GM23248 (cell line): Measurements from ENCODE around the gene LGALS3BP. TPM values are rescaled to one million over a fixed set of nuclear protein-coding genes. Genes with fewer than 3 reads are reported as not detected.

Source experiments
- DNase-seq: peaks from one replicate; pipeline ENCODE4 v3.0.0-alpha.2; 2015
- H2AFZ ChIP-seq: fragments of 200-600 bp; sonication (generic); 2 replicates; pipeline ENCODE4 v1.6.1; 2016; ENCODE audit warnings: antibody characterized with exemption
- H3F3A ChIP-seq: fragments of 200-600 bp; sonication (generic); 2 replicates; pipeline ENCODE4 v1.6.1; 2016; ENCODE audit warnings: mild to moderate bottlenecking, antibody characterized with exemption, mixed run types; ENCODE audit not compliant: insufficient read depth
- H3K27ac ChIP-seq: fragments of 200-600 bp; sonication (generic); 2 replicates; pipeline ENCODE4 v1.5.1; 2016; ENCODE audit warnings: mild to moderate bottlenecking
- H3K27me3 ChIP-seq: fragments of 200-600 bp; sonication (generic); replicated peaks from 2 replicates; pipeline ENCODE4 v1.6.1; 2016; ENCODE audit warnings: mild to moderate bottlenecking; ENCODE audit not compliant: insufficient read depth
- H3K36me3 ChIP-seq: fragments of 200-600 bp; sonication (generic); 2 replicates; pipeline ENCODE4 v1.6.1; 2016; ENCODE audit warnings: low read depth, mild to moderate bottlenecking
- H3K4me1 ChIP-seq: fragments of 200-600 bp; sonication (generic); 2 replicates; pipeline ENCODE4 v1.6.1; 2016; ENCODE audit warnings: mild to moderate bottlenecking; ENCODE audit not compliant: insufficient read depth
- H3K4me2 ChIP-seq: fragments of 200-600 bp; sonication (generic); one replicate; pipeline ENCODE4 v1.6.1; 2016; ENCODE audit warnings: mild to moderate bottlenecking; ENCODE audit not compliant: unreplicated experiment
- H3K4me3 ChIP-seq: fragments of 200-600 bp; sonication (generic); 2 replicates; pipeline ENCODE4 v1.5.1; 2016; ENCODE audit warnings: mild to moderate bottlenecking
- H3K79me2 ChIP-seq: fragments of 200-600 bp; sonication (generic); 2 replicates; pipeline ENCODE4 v1.6.1; 2016; ENCODE audit warnings: mild to moderate bottlenecking; ENCODE audit not compliant: insufficient read depth
- H3K9ac ChIP-seq: fragments of 200-600 bp; sonication (generic); 2 replicates; pipeline ENCODE4 v1.6.1; 2016; ENCODE audit warnings: mild to moderate bottlenecking
- H3K9me2 ChIP-seq: fragments of 200-600 bp; sonication (generic); 2 replicates; pipeline ENCODE4 v1.6.1; 2016; ENCODE audit warnings: mixed run types, mild to moderate bottlenecking, moderate library complexity; ENCODE audit not compliant: insufficient read depth
- H3K9me3 ChIP-seq: fragments of 200-600 bp; sonication (generic); one replicate; pipeline ENCODE4 v1.6.1; 2017; ENCODE audit warnings: low read depth
- H4K20me1 ChIP-seq: fragments of 200-600 bp; sonication (generic); 2 replicates; pipeline ENCODE4 v1.6.0; 2016; ENCODE audit not compliant: insufficient read depth
- EZH2 ChIP-seq: fragments of 200-600 bp; sonication (generic); IDR thresholded peaks from 2 replicates; pipeline ENCODE4 v1.6.1; 2018; ENCODE audit warnings: antibody characterized with exemption, mild to moderate bottlenecking; ENCODE audit not compliant: insufficient read depth, poor library complexity, severe bottlenecking
- EZH2phosphoT487 ChIP-seq: fragments of 200-600 bp; sonication (generic); IDR thresholded peaks from 2 replicates; pipeline ENCODE4 v1.6.1; 2018; ENCODE audit warnings: antibody characterized with exemption, moderate library complexity, mild to moderate bottlenecking, low read depth; ENCODE audit not compliant: insufficient read depth
- WGBS, 2 experiments: methylation state at CpG; one replicate each; pipeline ENCODE4 v1.1.6; 2015 to 2017; ENCODE audit warnings: low lambda C conversion rate in 2 of 2, low coverage in 1 of 2; ENCODE audit errors: missing lambda C conversion rate in 2 of 2; 5-methylcytosine and 5-hydroxymethylcytosine counted together
- in situ Hi-C: fragments of 300-500 bp; cut with MboI; formaldehyde crosslinking; loops from 2 replicates; pipeline ENCODE4 v1.15.0; 2020
- polyA plus RNA-seq: library from polyadenylated mRNA; unstranded; fragments of >200 nt; fragmentation: Nextera tagmentation; extraction: Ambion mirVana; gene quantifications from 2 replicates; pipeline ENCODE4 v1.2.1, GENCODE V29; 2016
- total RNA-seq: library from RNA; depleted of rRNA; stranded (reverse); fragments of >200 nt; shearing (Covaris generic); gene quantifications from 2 replicates; pipeline ENCODE4 v1.2.3, GENCODE V29; 2014

Gene LGALS3BP
- total and polyA plus RNA-seq, 2 experiments from 2014 or later, result 8.6 to 8.8 TPM

DNA sequence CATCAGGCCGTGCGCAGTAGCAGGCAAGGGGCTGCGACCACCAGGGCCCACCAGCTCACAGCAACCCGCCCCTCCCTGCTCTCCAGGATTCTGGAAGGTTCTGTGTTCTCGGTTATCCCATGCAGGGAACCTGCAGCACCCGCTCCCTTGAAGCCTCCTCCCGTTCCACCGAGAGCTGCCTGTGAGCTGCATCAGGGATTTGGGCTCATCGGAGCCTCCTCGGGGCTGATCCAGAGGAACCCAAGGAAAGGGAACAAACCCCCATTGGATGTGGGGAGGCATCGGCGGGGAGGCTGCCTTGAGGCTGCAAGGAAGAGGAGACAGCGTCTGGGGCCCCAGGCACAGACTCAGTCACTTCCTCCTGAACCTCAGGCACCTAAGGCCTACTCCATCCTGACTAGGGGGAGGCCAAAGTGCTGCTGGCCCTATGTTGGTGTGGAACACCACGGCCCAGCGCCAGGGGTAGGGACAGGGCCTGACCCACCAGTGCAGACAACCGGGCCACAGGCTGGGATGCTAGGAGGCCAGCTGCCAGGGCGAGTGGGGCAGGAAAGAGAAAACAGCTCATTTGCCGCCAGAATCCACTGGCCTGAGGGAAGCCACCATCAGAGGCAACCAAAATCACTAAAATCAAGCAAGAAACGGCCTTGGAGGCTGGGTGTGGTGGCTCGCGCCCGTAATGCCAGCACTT is 14.4 kb upstream of the LGALS3BP start:
- H3K9me2 ChIP-seq, result no peaks in the 10 kb centered on the region
- H2AFZ ChIP-seq, result no peak overlapping the region
- no peaks in the 10 kb centered on the region for H3F3A ChIP-seq
- H3K4me1 ChIP-seq, result no peaks in the 10 kb centered on the region
- no peaks in the 10 kb centered on the region; the same call in 1 of the 2 replicates for H3K36me3 ChIP-seq
- 87 to 93% methylated on average over 20 to 22 of the region's 22 CpGs for WGBS, 2 experiments
- no peaks in the 10 kb centered on the region for H4K20me1 ChIP-seq
- in situ Hi-C loops, result no loop called here
- no peak overlapping the region for H3K4me3 ChIP-seq
- no peak overlapping the region for H3K4me2 ChIP-seq
- TF ChIP-seq EZH2phosphoT487, result no peak
- no peak for TF ChIP-seq EZH2
- H3K27me3 ChIP-seq, result no peaks in the 10 kb centered on the region
- no peak overlapping the region for H3K9ac ChIP-seq
- DNase-seq, result no peak
- H3K9me3 ChIP-seq, result no peaks in the 10 kb centered on the region
- H3K79me2 ChIP-seq, result peaks cover 57% of the 10 kb centered on the region
- H3K27ac ChIP-seq, result no peak overlapping the region

- no peaks in the 10 kb centered on the region for H4K20me1 ChIP-seq
- H3K79me2 ChIP-seq, result peaks cover 53% of the 10 kb centered on the region
- no peak overlapping the region for H3K4me3 ChIP-seq
- H3K9me3 ChIP-seq, result no peaks in the 10 kb centered on the region
- no peaks in the 10 kb centered on the region for H3K27me3 ChIP-seq
- no peak for TF ChIP-seq EZH2phosphoT487
- TF ChIP-seq EZH2, result no peak
- H3K4me1 ChIP-seq, result no peaks in the 10 kb centered on the region
- H3K9ac ChIP-seq, result no peak overlapping the region
- in situ Hi-C loops, result no loop called here
- H3K4me2 ChIP-seq, result no peak overlapping the region
- no peak overlapping the region for H2AFZ ChIP-seq
- 84 to 86% methylated on average over 45 to 49 of the region's 49 CpGs for WGBS, 2 experiments
- no peaks in the 10 kb centered on the region; the same call in 1 of the 2 replicates for H3K36me3 ChIP-seq
- H3F3A ChIP-seq, result no peaks in the 10 kb centered on the region
- no peak overlapping the region for H3K27ac ChIP-seq
- DNase-seq, result peak; percentile 60
- no peaks in the 10 kb centered on the region for H3K9me2 ChIP-seq
Observed at GRCh38 chr17:78993241-78993956, 13.7 kb upstream of the LGALS3BP start.

DNA sequence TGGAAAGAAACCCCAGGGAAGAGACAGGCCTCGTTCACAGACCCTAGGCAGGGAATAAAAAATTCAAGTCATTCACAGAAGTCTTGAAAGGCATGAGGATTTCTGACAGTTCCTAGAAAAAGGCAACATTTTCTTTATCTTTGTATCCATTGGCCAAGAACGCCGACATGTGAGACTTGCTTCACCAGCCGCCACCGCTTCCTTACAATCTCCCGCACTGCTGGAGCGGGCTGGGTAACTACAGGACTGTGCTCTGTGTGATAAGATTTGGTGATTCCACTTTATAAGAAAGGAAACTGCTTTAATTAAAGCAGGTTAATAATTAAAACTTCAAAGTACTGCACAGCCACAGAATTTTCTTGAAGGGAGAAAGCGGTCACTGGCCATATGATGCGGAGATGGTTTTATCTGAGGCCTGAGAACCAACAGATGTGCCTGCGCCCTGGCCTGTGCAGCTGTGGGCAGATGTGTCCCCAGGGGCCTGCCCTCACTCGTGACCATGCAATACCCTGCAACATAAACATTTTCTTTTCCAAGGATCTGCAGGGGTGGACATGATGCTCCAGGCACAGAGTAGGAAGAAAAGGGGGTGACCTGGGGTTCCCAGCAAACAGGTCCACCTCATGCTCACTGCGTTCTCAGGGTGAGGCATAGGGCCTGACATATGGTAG is 13.0 kb upstream of the LGALS3BP start:
- TF ChIP-seq EZH2phosphoT487, result no peak
- TF ChIP-seq EZH2, result no peak
- Histone ChIP-seq H3K4me3 (no peak overlapping the region), H3K9ac (no peak overlapping the region), H3K79me2 (peaks cover 46% of the 10 kb centered on the region), H2AFZ (no peak overlapping the region), H3K4me1 (no peaks in the 10 kb centered on the region), H3K9me2 (no peaks in the 10 kb centered on the region), H3K9me3 (no peaks in the 10 kb centered on the region), H4K20me1 (no peaks in the 10 kb centered on the region), H3K36me3 (no peaks in the 10 kb centered on the region; the same call in 1 of the 2 replicates), H3K4me2 (no peak overlapping the region), H3K27me3 (no peaks in the 10 kb centered on the region), H3F3A (peaks cover under 1% of the 10 kb centered on the region; the same call in 1 of the 2 replicates), H3K27ac (no peak overlapping the region)
- DNase-seq, result no peak
- in situ Hi-C loops, result no loop called here
- 80 to 82% methylated on average over 12 of the region's 12 CpGs for WGBS, 2 experiments

DNA sequence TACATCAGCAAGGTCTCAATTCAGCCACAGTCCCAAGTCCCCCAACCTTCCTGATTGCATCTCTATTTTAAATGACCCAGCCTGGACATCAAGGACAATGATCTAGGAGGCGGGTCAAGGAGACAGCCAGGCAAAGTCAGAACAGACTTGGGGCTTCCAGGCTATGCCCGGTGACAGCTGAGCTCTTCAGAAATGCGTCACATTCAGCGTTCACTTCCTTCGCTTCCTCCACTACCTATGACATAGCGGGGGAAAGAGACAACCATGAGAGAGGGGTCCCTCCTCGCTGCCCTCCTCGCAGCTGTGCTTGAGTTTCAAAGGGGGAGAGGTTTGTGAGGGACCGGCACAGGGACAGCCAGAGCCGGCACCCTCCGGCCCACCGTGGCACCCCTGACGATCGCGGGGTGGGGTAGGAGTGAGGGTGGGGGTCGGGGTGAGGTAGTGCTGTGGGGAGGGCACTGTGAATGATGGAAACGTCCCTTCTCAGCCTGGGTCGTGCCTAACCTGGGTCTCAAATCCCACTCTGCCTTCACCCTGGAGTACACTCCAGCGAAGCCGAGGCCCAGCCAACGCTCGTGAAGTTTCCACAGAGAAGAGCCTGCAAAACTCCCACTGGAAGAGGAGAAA is 12.3 kb upstream of the LGALS3BP start:
- Histone ChIP-seq H4K20me1 (no peaks in the 10 kb centered on the region), H3F3A (peaks cover 5% of the 10 kb centered on the region; the same call in 1 of the 2 replicates), H3K27ac (no peak overlapping the region), H2AFZ (no peak overlapping the region), H3K36me3 (no peaks in the 10 kb centered on the region; the same call in 1 of the 2 replicates), H3K79me2 (peaks cover 39% of the 10 kb centered on the region), H3K9me2 (no peaks in the 10 kb centered on the region), H3K9me3 (no peaks in the 10 kb centered on the region), H3K4me2 (no peak overlapping the region), H3K4me1 (0 out of 2 replicates have a peak, but pooled peaks cover 5% of the 10 kb centered on the region), H3K27me3 (no peaks in the 10 kb centered on the region), H3K9ac (no peak overlapping the region), H3K4me3 (no peak overlapping the region)
- no peak for DNase-seq
- TF ChIP-seq EZH2phosphoT487, result no peak
- TF ChIP-seq EZH2, result no peak
- 93 to 97% methylated on average over 20 to 22 of the region's 22 CpGs for WGBS, 2 experiments
- in situ Hi-C loops, result no loop called here
